PC-3 (cell line): ENCODE results near the gene REEP1. TPM values are rescaled to one million over a fixed set of nuclear protein-coding genes. Genes with fewer than 3 reads are reported as not detected.
"Not testable (repeated sequence)": the region's sequence is repeated elsewhere in the genome, so short reads cannot be mapped to it uniquely, and the experiment has no call there.

Experiments
- ATAC-seq: fragments of 200-7000 bp; cut with Tn5 transposase; 2 replicates; pipeline ENCODE4 v1.9.1; 2020; ENCODE audit warnings: mild to moderate bottlenecking, moderate library complexity
- BruUV-seq: library from RNA; stranded (reverse); fragments of 400-500 nt; replicated peaks from 2 replicates; lab custom pipeline; 2021; lab: Mats Ljungman, UMichigan
- CTCF ChIA-PET: fragments of 300-600 bp; sonication (Branson Sonifier 250); formaldehyde crosslinking; loops from one replicate; lab custom pipeline; 2022; ENCODE audit warnings: antibody characterized with exemption; lab: Charles Lee
- POLR2A ChIA-PET: fragments of 300-600 bp; sonication (Branson Sonifier 250); formaldehyde crosslinking; loops from one replicate; lab custom pipeline; 2022; ENCODE audit warnings: antibody characterized with exemption; ENCODE audit not compliant: unreplicated experiment; lab: Charles Lee
- DNase-seq: peaks from one replicate; pipeline ENCODE4 v3.0.0-alpha.2; 2015
- H2AFZ ChIP-seq: fragments of 300-600 bp; sonication (generic); 2 replicates; pipeline ENCODE4 v1.6.0; 2016; ENCODE audit warnings: antibody characterized with exemption, low read length
- H3F3A ChIP-seq: fragments of 300-600 bp; sonication (generic); one replicate; pipeline ENCODE4 v1.6.0; 2017; ENCODE audit warnings: antibody characterized with exemption, low read length, control low read depth, mild to moderate bottlenecking; ENCODE audit not compliant: unreplicated experiment
- H3K27ac ChIP-seq: fragments of 300-600 bp; sonication (generic); 2 replicates; pipeline ENCODE4 v1.5.1; 2016; ENCODE audit warnings: mild to moderate bottlenecking, low read length
- H3K27me3 ChIP-seq: fragments of 300-600 bp; sonication (generic); 2 replicates; pipeline ENCODE4 v1.6.1; 2016; ENCODE audit warnings: low read length, mixed read lengths
- H3K36me3 ChIP-seq: fragments of 300-600 bp; sonication (generic); 2 replicates; pipeline ENCODE4 v1.6.1; 2016; ENCODE audit warnings: low read depth, mixed run types, low read length, mixed read lengths
- H3K4me1 ChIP-seq: fragments of 300-600 bp; sonication (generic); 2 replicates; pipeline ENCODE4 v1.5.1; 2016; ENCODE audit warnings: low read length; ENCODE audit not compliant: insufficient read depth
- H3K4me2 ChIP-seq: fragments of 300-600 bp; sonication (generic); 2 replicates; pipeline ENCODE4 v1.6.0; 2016; ENCODE audit warnings: low read length
- H3K4me3 ChIP-seq: fragments of 300-600 bp; sonication (generic); 2 replicates; pipeline ENCODE4 v1.5.1; 2016; ENCODE audit warnings: mild to moderate bottlenecking, low read length, mixed read lengths
- H3K79me2 ChIP-seq: fragments of 300-600 bp; sonication (generic); 2 replicates; pipeline ENCODE4 v1.6.1; 2017; ENCODE audit warnings: low read length, mixed read lengths
- H3K9ac ChIP-seq: fragments of 300-600 bp; sonication (generic); 2 replicates; pipeline ENCODE4 v1.6.0; 2016; ENCODE audit warnings: mild to moderate bottlenecking, low read length
- H3K9me2 ChIP-seq: fragments of 300-600 bp; sonication (generic); replicated peaks from 2 replicates; pipeline ENCODE4 v1.6.1; 2016; ENCODE audit warnings: mixed run types, low read length, mixed read lengths
- H3K9me3 ChIP-seq: fragments of 300-600 bp; sonication (generic); 2 replicates; pipeline ENCODE4 v1.6.1; 2016; ENCODE audit warnings: low read length, mixed read lengths
- H4K20me1 ChIP-seq: fragments of 300-600 bp; sonication (generic); 2 replicates; pipeline ENCODE4 v1.6.1; 2016; ENCODE audit warnings: low read length, mixed read lengths
- CTCF ChIP-seq: fragments of 300-600 bp; sonication (generic); conservative IDR thresholded peaks from 2 replicates; pipeline ENCODE4 v1.5.1; 2017; ENCODE audit warnings: antibody characterized with exemption, low read depth, mild to moderate bottlenecking, low read length
- EZH2 ChIP-seq: fragments of 300-600 bp; sonication (generic); IDR thresholded peaks from one replicate; pipeline ENCODE4 v1.6.1; 2017; ENCODE audit warnings: antibody characterized with exemption, mild to moderate bottlenecking, low read length; ENCODE audit not compliant: unreplicated experiment
- EZH2phosphoT487 ChIP-seq: fragments of 300-600 bp; sonication (generic); IDR thresholded peaks from 2 replicates; pipeline ENCODE4 v1.6.1; 2018; ENCODE audit warnings: mild to moderate bottlenecking, antibody characterized with exemption, low read length, borderline replicate concordance
- intact Hi-C: fragments of 100-400 bp; cut with micrococcal nuclease; formaldehyde crosslinking; loops from 2 replicates; pipeline ENCODE4 v1.9.0; 2023
- total RNA-seq: library from RNA; depleted of rRNA; stranded (reverse); fragments of >200 nt; gene quantifications from 2 replicates; pipeline ENCODE4 v1.2.3, GENCODE V29; 2014

The REEP1 gene
- total RNA-seq, 1 experiment from 2014 or later: not detected

DNA sequence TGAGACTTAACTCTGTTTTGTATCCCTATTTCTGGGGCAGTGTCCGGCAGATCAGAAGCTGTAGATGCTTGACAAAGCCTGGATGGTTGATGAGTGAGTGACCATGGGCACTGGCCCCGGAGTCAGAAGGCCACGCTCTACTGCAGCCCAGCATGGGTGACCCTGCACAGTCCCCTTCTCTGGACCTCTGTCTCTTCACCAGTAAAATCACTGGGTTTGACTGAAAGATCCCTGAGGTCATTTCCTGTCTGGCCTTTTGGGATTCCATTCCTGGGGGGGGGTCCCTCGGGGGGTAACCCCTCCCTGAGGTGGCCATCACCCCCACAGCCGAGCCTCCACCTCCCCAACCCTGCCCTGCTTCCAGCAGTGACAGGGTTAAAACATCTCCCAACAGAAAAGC, 106.5 kb downstream of the REEP1 start:
- intact Hi-C loops: no loop called here
- ChIA-PET POLR2A (no interaction called here), CTCF (no interaction called here)
- no peaks in the 10 kb centered on the region for H3K79me2 ChIP-seq
- H4K20me1 ChIP-seq: no peaks in the 10 kb centered on the region
- no peak overlapping the region for H3K27ac ChIP-seq
- H3K4me3 ChIP-seq: no peak overlapping the region
- BruUV-seq: no TSS peak
- no peak overlapping the region for H3K9ac ChIP-seq
- TF ChIP-seq EZH2: no peak
- TF ChIP-seq EZH2phosphoT487: no peak
- TF ChIP-seq CTCF: no peak
- no peaks in the 10 kb centered on the region for H3K4me1 ChIP-seq
- no peaks in the 10 kb centered on the region for H3K36me3 ChIP-seq
- H3K27me3 ChIP-seq: peaks cover 4% of the 10 kb centered on the region
- DNase-seq: no peak
- H2AFZ ChIP-seq: no peak overlapping the region
- H3K4me2 ChIP-seq: no peak overlapping the region
- no peaks in the 10 kb centered on the region for H3F3A ChIP-seq
- no peaks in the 10 kb centered on the region for H3K9me3 ChIP-seq
- no peaks in the 10 kb centered on the region for H3K9me2 ChIP-seq
- no peak for ATAC-seq

DNA sequence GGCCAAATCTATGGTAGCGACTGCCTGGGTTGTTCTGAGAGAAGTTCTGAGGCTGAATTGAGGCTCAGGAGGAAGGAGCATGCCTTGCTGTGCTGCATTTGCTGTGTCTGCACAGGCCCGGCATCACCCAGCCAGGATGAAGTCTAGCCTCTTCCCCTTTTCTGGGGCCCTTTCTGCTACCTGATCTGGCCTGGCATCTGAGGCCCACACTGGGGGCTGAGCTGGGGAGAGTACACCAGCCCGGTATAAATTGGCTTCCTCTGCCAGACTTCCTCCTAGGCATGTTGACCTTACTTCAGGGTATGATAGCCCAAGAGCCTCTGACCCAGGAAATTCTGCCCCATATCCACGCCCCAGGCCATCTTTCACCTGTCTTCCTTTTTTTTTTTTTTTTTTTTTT, 108.2 kb downstream of the REEP1 start:
- ChIA-PET CTCF (no interaction called here), POLR2A (no interaction called here)
- Histone ChIP-seq H3K27me3 (peaks cover 4% of the 10 kb centered on the region; the same call in 1 of the 2 replicates), H3K4me3 (no peak overlapping the region), H3K36me3 (no peaks in the 10 kb centered on the region), H3K79me2 (no peaks in the 10 kb centered on the region), H3K27ac (no peak overlapping the region), H3K4me2 (no peak overlapping the region), H4K20me1 (no peaks in the 10 kb centered on the region), H3F3A (no peaks in the 10 kb centered on the region), H3K9me2 (no peaks in the 10 kb centered on the region), H3K9ac (no peak overlapping the region), H2AFZ (no peak overlapping the region), H3K9me3 (no peaks in the 10 kb centered on the region), H3K4me1 (no peaks in the 10 kb centered on the region)
- TF ChIP-seq EZH2phosphoT487: no peak
- TF ChIP-seq EZH2: no peak
- TF ChIP-seq CTCF: no peak
- BruUV-seq: no TSS peak
- ATAC-seq (no peak), DNase-seq (no peak)
- intact Hi-C loops: no loop called here

- H3K79me2 ChIP-seq, H3K36me3 ChIP-seq, H3K27ac ChIP-seq, H3K9me3 ChIP-seq, H3K4me2 ChIP-seq, POLR2A ChIA-PET, H3F3A ChIP-seq, H4K20me1 ChIP-seq, CTCF ChIA-PET, intact Hi-C loops, H3K9me2 ChIP-seq, H3K4me1 ChIP-seq, ATAC-seq, H3K9ac ChIP-seq, H2AFZ ChIP-seq, BruUV-seq, H3K27me3 ChIP-seq, DNase-seq, H3K4me3 ChIP-seq: not testable (repeated sequence)
Observed at GRCh38 chr2:86228574-86228973, 108.9 kb downstream of the REEP1 start.
